HG03575 (cell line): ENCODE measurements around the gene LRRC10.

ENCODE experiments used
- ATAC-seq: cut with Tn5 transposase; IDR thresholded peaks from one replicate; pipeline ENCODE4 v1.9.1; 2021; ENCODE audit not compliant: unreplicated experiment, insufficient number of reproducible peaks, low FRiP score; ENCODE audit errors: extremely low read depth

Gene LRRC10

GRCh38 chr12:69610729-69611128 lies at the start of gene LRRC10:
TSS of gene LRRC10 (minus strand) at chr12:69610907. CDS start at chr12:69610838, 69 bp downstream.
- no peak for ATAC-seq

GRCh38 chr12:69660164-69660863 lies 49.6 kb upstream of the LRRC10 start:
- ATAC-seq = no peak

- no peak for ATAC-seq
Measured at GRCh38 chr12:69658203-69658602, 47.5 kb upstream of the LRRC10 start.

GRCh38 chr12:69657376-69658137 lies 46.9 kb upstream of the LRRC10 start:
- no peak for ATAC-seq

- no peak for ATAC-seq
Measured at GRCh38 chr12:69655616-69656340, 45.1 kb upstream of the LRRC10 start.

GRCh38 chr12:69653703-69654102 lies 43.0 kb upstream of the LRRC10 start:
- no peak for ATAC-seq

- ATAC-seq = no peak
Measured at GRCh38 chr12:69651922-69652321, 41.2 kb upstream of the LRRC10 start.

GRCh38 chr12:69649529-69649928 lies 38.8 kb upstream of the LRRC10 start:
- no peak for ATAC-seq

- ATAC-seq = no peak
Measured at GRCh38 chr12:69648476-69648875, 37.8 kb upstream of the LRRC10 start.

- ATAC-seq = no peak
Measured at GRCh38 chr12:69647178-69647577, 36.5 kb upstream of the LRRC10 start.

GRCh38 chr12:69645031-69645430 lies 34.3 kb upstream of the LRRC10 start:
- ATAC-seq = no peak

GRCh38 chr12:69644511-69644910 lies 33.8 kb upstream of the LRRC10 start:
- no peak for ATAC-seq

- no peak for ATAC-seq
Measured at GRCh38 chr12:69642531-69642930, 31.8 kb upstream of the LRRC10 start.

GRCh38 chr12:69641546-69641945 lies 30.8 kb upstream of the LRRC10 start:
- no peak for ATAC-seq

- no peak for ATAC-seq
Measured at GRCh38 chr12:69639400-69640016, 28.8 kb upstream of the LRRC10 start.

GRCh38 chr12:69633061-69633460 lies 22.4 kb upstream of the LRRC10 start:
- ATAC-seq = no peak

- no peak for ATAC-seq
Measured at GRCh38 chr12:69630191-69630590, 19.5 kb upstream of the LRRC10 start.

GRCh38 chr12:69627501-69627900 lies 16.8 kb upstream of the LRRC10 start:
- no peak for ATAC-seq

- ATAC-seq = no peak
Measured at GRCh38 chr12:69623970-69624369, 13.3 kb upstream of the LRRC10 start.
